Right lobe of liver (tissue), 6 donors: Measurements from ENCODE around the gene DIDO1. TPM values are rescaled to one million over a fixed set of nuclear protein-coding genes. Genes with fewer than 3 reads are reported as not detected.
A peak's percentile ranks its signal among the peaks of the same experiment; 100 is the strongest.

ENCODE experiments used
- ATAC-seq, 4 donors: fragments of 200-7000 bp; cut with Tn5 transposase; one replicate each; pipeline ENCODE4 v1.9.1; 2020; ENCODE audit warnings: mild to moderate bottlenecking in 4 of 4, moderate library complexity in 4 of 4
- DNase-seq, 3 donors: peaks; one replicate each; pipeline ENCODE4 v3.0.0-alpha.2; 2020
- H3K27ac ChIP-seq, 3 donors: fragments of 200-600 bp; one replicate each; pipeline ENCODE4 v1.8.0; 2022
- H3K27me3 ChIP-seq, 2 donors: fragments of 200-600 bp; one replicate each; pipeline ENCODE4 v1.8.0; 2022
- H3K36me3 ChIP-seq, 4 donors: fragments of 200-600 bp; sonication (generic) in 1 of 4; one replicate each; pipeline versions ENCODE4 v1.5.1 to v1.8.0; 2017 to 2022; ENCODE audit warnings: control low read depth in 1 of 4
- H3K4me1 ChIP-seq, 4 donors: fragments of 200-600 bp; sonication (generic) in 1 of 4; one replicate each; pipeline versions ENCODE4 v1.5.1 to v1.8.0; 2017 to 2022; ENCODE audit warnings: control low read depth in 1 of 4
- H3K4me3 ChIP-seq, 3 donors: fragments of 200-600 bp; one replicate each; pipeline ENCODE4 v1.8.0; 2022
- H3K9me3 ChIP-seq, 4 donors: fragments of 200-600 bp; sonication (generic) in 1 of 4; one replicate each; pipeline versions ENCODE4 v1.5.1 to v1.8.0; 2017 to 2022; ENCODE audit warnings: control low read depth in 1 of 4
- CTCF ChIP-seq, 4 donors: fragments of 200-600 bp in 3 of 4; fragments of 450-650 bp in 1 of 4; IDR thresholded peaks; one replicate each; pipeline versions ENCODE4 v1.5.1 to v1.8.0; 2016 to 2022; ENCODE audit warnings: antibody characterized with exemption in 4 of 4, mild to moderate bottlenecking in 2 of 4
- POLR2A ChIP-seq: fragments of 450-650 bp; IDR thresholded peaks from one replicate; pipeline ENCODE4 v1.6.1; 2017; ENCODE audit warnings: antibody characterized with exemption, mild to moderate bottlenecking
- WGBS: methylation state at CpG from one replicate; pipeline ENCODE4 v1.1.6; 2018; ENCODE audit warnings: low coverage, low lambda C conversion rate; ENCODE audit not compliant: insufficient coverage; ENCODE audit errors: missing lambda C conversion rate; 5-methylcytosine and 5-hydroxymethylcytosine counted together
- intact Hi-C, 2 donors: fragments of 100-400 bp; cut with DNase I; formaldehyde crosslinking; loops; one replicate each; pipeline versions ENCODE4 v1.11.2 to v1.14.1; 2022
- total RNA-seq, 6 experiments: library from RNA; depleted of rRNA in 2 of 6; stranded (reverse); fragments of >200 nt in 2 of 6; fragmentation: NEBNext Ultra II Directional in 3 of 6; extraction: Animal tissue kit (Norgen Biotek cat#: 25700) in 3 of 6; gene quantifications; one replicate each; pipeline versions ENCODE4 v1.1.0 to v1.2.4, GENCODE V29; 2016 to 2023
- donor health status: DM: no; HTN: yes; CAD: no.
- donor health status: DM: no; HTN: no; CAD: no.
- donor health status: DM: no; HTN: no; CAD: no.
- donor health status: DM: no; HTN: yes; CAD: no.
- donor health status: DM: no; HTN: yes; CAD: no.

Gene DIDO1
- total RNA-seq, 6 experiments from 2014 or later = 18.3 to 28.1 (median 21.1) TPM

- 25% methylated on average over 3 of the region's 3 CpGs for WGBS
- TF ChIP-seq CTCF (IDR thresholded peaks at IDR 0.05) (no peak), POLR2A (no peak)
- DNase-seq = no peak
- Histone ChIP-seq H3K4me1 (peaks cover 0 to 78% (median 44%) of the 10 kb centered on the region in 4 donors), H3K27ac (no peak overlapping the region), H3K27me3 (no peaks in the 10 kb centered on the region), H3K36me3 (peaks cover 0 to 8% (median 0%) of the 10 kb centered on the region in 4 donors), H3K4me3 (no peak overlapping the region), H3K9me3 (no peaks in the 10 kb centered on the region)
- no peak for ATAC-seq
- intact Hi-C loops = no loop called here
Observed at GRCh38 chr20:62918147-62918546, 8.2 kb downstream of the DIDO1 start.

- Histone ChIP-seq H3K27ac (no peak overlapping the region), H3K4me1 (peaks cover 0 to 78% (median 40%) of the 10 kb centered on the region in 4 donors), H3K9me3 (no peaks in the 10 kb centered on the region), H3K27me3 (no peaks in the 10 kb centered on the region), H3K4me3 (no peak overlapping the region), H3K36me3 (peaks cover 0 to 9% (median 1%) of the 10 kb centered on the region in 4 donors)
- ATAC-seq = no peak
- TF ChIP-seq CTCF (IDR thresholded peaks at IDR 0.05) (no peak), POLR2A (no peak)
- WGBS = 49% methylated on average over 3 of the region's 3 CpGs
- DNase-seq = no peak
- intact Hi-C loops = no loop called here
Observed at GRCh38 chr20:62917720-62918119, 8.6 kb downstream of the DIDO1 start.

GRCh38 chr20:62916703-62917476 is 9.4 kb downstream of the DIDO1 start:
- H3K36me3 ChIP-seq = peaks cover 0 to 13% (median 5%) of the 10 kb centered on the region in 4 donors
- DNase-seq (peak in 1 of 3 donors; percentile 62), ATAC-seq (peak; percentile 64 to 83 (median 76))
- H3K9me3 ChIP-seq = no peaks in the 10 kb centered on the region
- H3K4me1 ChIP-seq = peaks cover 0 to 71% (median 36%) of the 10 kb centered on the region in 4 donors
- peak overlapping the region in 2 of 3 donors; percentile 36 to 50 for H3K27ac ChIP-seq
- TF ChIP-seq POLR2A (no peak), CTCF (IDR thresholded peaks at IDR 0.05) (no peak)
- no peak overlapping the region for H3K4me3 ChIP-seq
- no peaks in the 10 kb centered on the region for H3K27me3 ChIP-seq
- intact Hi-C loops = no loop called here
- WGBS = 37% methylated on average over 10 of the region's 10 CpGs

- peaks cover 0 to 32% (median 21%) of the 10 kb centered on the region in 4 donors for H3K36me3 ChIP-seq
- 73% methylated on average over 6 of the region's 8 CpGs for WGBS
- H3K9me3 ChIP-seq = no peaks in the 10 kb centered on the region
- H3K27ac ChIP-seq = no peak overlapping the region
- peak; percentile 5 to 53 (median 18) for ATAC-seq
- H3K27me3 ChIP-seq = no peaks in the 10 kb centered on the region
- peaks cover 0 to 54% (median 25%) of the 10 kb centered on the region in 4 donors for H3K4me1 ChIP-seq
- TF ChIP-seq CTCF (IDR thresholded peaks at IDR 0.05) = no peak
- DNase-seq = no peak
- H3K4me3 ChIP-seq = no peak overlapping the region
- intact Hi-C loops = no loop called here
Observed at GRCh38 chr20:62914970-62915457, 11.3 kb downstream of the DIDO1 start.
